Measurements from ENCODE around the gene AP4B1. TPM values are rescaled to one million over a fixed set of nuclear protein-coding genes. Genes with fewer than 3 reads are reported as not detected.

Gene AP4B1
- total and polyA plus RNA-seq, 9 of the 15 experiments (the other 6 are each of a cell fraction or from before 2014, with no cell fraction given): 15.8 to 36.5 (median 24.6) TPM

GRCh38 chr1:113929750-113930498, 25.3 kb upstream of the AP4B1 start (continued):
- TF ChIP-seq CREB3L1 (IDR thresholded peaks at IDR 0.05; ENCODE audit: borderline replicate concordance, low read depth): peak; percentile 61; the same call in 1 of the 2 replicates
- TF ChIP-seq SRSF9 (IDR thresholded peaks at IDR 0.05; ENCODE audit: borderline replicate concordance, low read depth, low read length): no peak
- TF ChIP-seq FOSL1 (tag; conservative IDR thresholded peaks at IDR 0.05): peak; percentile 8; the same call in 1 of the 2 replicates
- 0 out of 2 replicates have a peak, but pooled peaks have one; percentile 24 for TF ChIP-seq NCOA1 (IDR thresholded peaks at IDR 0.05; ENCODE audit: low read depth)
- TF ChIP-seq GTF2A2 (tag; IDR thresholded peaks at IDR 0.05): 0 out of 2 replicates have a peak, but pooled peaks have one; percentile 40
- 0 out of 2 replicates have a peak, but pooled peaks have one; percentile 43 for TF ChIP-seq ZNF224 (CRISPR knock-in tag; IDR thresholded peaks at IDR 0.05)
- peak; percentile 34 for TF ChIP-seq FIP1L1 (IDR thresholded peaks at IDR 0.05; ENCODE audit: low read depth, low read length, poor library complexity, severe bottlenecking)
- no peak for TF ChIP-seq POLR2H (tag; IDR thresholded peaks at IDR 0.05; ENCODE audit: low read depth)
- TF ChIP-seq MYC (IDR thresholded peaks at IDR 0.05; ENCODE audit: low read depth, low read length): no peak
- TF ChIP-seq MYC (CRISPR knock-in tag; IDR thresholded peaks at IDR 0.05; ENCODE audit: borderline replicate concordance, low read depth): no peak
- TF ChIP-seq RCOR1 (IDR thresholded peaks at IDR 0.05; ENCODE audit: borderline replicate concordance in 1 of 2, low read depth in 2 of 2, low read length in 2 of 2): peak in 1 of 2 experiments; percentile 43; a peak in 1 of 4 replicates
- peak; percentile 9; the same call in 1 of the 2 replicates for TF ChIP-seq TFAP4 (CRISPR knock-in tag; IDR thresholded peaks at IDR 0.05; ENCODE audit: borderline replicate concordance)
- TF ChIP-seq POLR2G (IDR thresholded peaks at IDR 0.05; ENCODE audit: low read depth, low read length): peak; percentile 86
- TF ChIP-seq TGIF2 (CRISPR knock-in tag; IDR thresholded peaks at IDR 0.05): no peak; the same call in 1 of the 2 replicates
- TF ChIP-seq ERF (CRISPR knock-in tag; IDR thresholded peaks at IDR 0.05): peak; percentile 93; the same call in 1 of the 2 replicates
- TF ChIP-seq ZBTB7A (IDR thresholded peaks at IDR 0.05; ENCODE audit: borderline replicate concordance, control insufficient read depth, low read depth, low read length): peak; percentile 70; the same call in 1 of the 2 replicates
- no peak for TF ChIP-seq E2F3 (CRISPR knock-in tag; IDR thresholded peaks at IDR 0.05)
- no peak for TF ChIP-seq ATF1 (CRISPR knock-in tag; IDR thresholded peaks at IDR 0.05)
- TF ChIP-seq ATF1 (tag; IDR thresholded peaks at IDR 0.05): peak; percentile 7; the same call in 1 of the 2 replicates
- no peak for TF ChIP-seq TFAM (CRISPR knock-in tag; conservative IDR thresholded peaks at IDR 0.05)
- TF ChIP-seq NKRF (IDR thresholded peaks at IDR 0.05; ENCODE audit: borderline replicate concordance): peak; percentile 84
- no peak; the same call in 1 of the 2 replicates for TF ChIP-seq SUPT5H (IDR thresholded peaks at IDR 0.05)
- peak; percentile 20; the same call in 1 of the 2 replicates for TF ChIP-seq HDAC2 (IDR thresholded peaks at IDR 0.05)

All from K562 (cell line).